ENCODE results near the gene MCAM. TPM values are rescaled to one million over a fixed set of nuclear protein-coding genes. Genes with fewer than 3 reads are reported as not detected.

MCAM gene
- total and polyA plus RNA-seq, 2 of the 8 experiments (the other 6 are each of a cell fraction or from before 2014, with no cell fraction given): 22.4 to 32.2 TPM

DNA sequence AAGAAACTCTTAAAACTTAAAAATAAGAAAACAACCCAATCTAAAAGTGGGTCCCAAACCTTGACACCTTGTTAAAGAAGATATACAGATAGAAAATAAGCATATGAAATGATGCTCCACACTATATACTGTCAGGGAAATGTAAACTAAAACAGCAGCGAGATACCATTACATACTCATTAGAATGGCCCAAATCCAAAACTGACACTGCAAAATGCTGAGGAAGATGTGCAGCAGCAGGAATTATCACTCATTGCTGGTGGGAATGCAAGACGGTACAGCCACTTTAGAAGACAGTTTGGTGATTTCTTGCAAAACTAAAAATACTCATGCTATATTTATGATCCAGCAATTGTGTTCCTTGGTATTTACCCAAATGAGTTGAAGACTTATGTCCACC is 12.4 kb upstream of the MCAM start:
- Histone ChIP-seq H2BK15ac (ENCODE audit: low read length) (no peak overlapping the region), H4K91ac (replicated peaks; ENCODE audit: insufficient read length, low read length) (no peak overlapping the region), H3K23me2 (ENCODE audit: low read depth, low read length) (no peaks in the 10 kb centered on the region), H4K8ac (ENCODE audit: extremely low read depth, insufficient read depth, low read length) (no peak overlapping the region), H3K36me3 (ENCODE audit: control insufficient read depth in 2 of 4, insufficient read depth in 4 of 4, low read length in 3 of 4) (no peaks in the 10 kb centered on the region), H2BK12ac (ENCODE audit: low read depth, low read length) (no peak overlapping the region), H3K79me1 (ENCODE audit: low read depth, low read length) (no peaks in the 10 kb centered on the region), H3K18ac (ENCODE audit: extremely low read depth, low read length) (no peak overlapping the region), H4K5ac (ENCODE audit: insufficient read length, low read depth, low read length) (no peak overlapping the region), H3K9ac (replicated peaks in 1 of 4; ENCODE audit: extremely low read depth in 1 of 4, low read depth in 3 of 4, low read length in 3 of 4) (no peak overlapping the region), H2BK120ac (replicated peaks; ENCODE audit: low read depth, low read length) (no peak overlapping the region), H3K56ac (replicated peaks; ENCODE audit: insufficient read length, low read depth, low read length) (no peak overlapping the region), H3K4me2 (ENCODE audit: insufficient read depth in 1 of 2, low read depth in 2 of 2, low read length in 2 of 2) (no peak overlapping the region), H3K4me1 (replicated peaks in 1 of 4; ENCODE audit: control insufficient read depth in 3 of 4, insufficient read depth in 4 of 4, low read length in 3 of 4) (no peaks in the 10 kb centered on the region; a peak in 1 of 7 replicates), H3K14ac (ENCODE audit: insufficient read length) (no peak overlapping the region), H2AFZ (ENCODE audit: low read length) (no peak overlapping the region), H3K9me3 (ENCODE audit: insufficient read depth in 2 of 2, low read depth in 1 of 2, low read length in 1 of 2) (no peaks in the 10 kb centered on the region), H2BK20ac (ENCODE audit: low read length) (no peak overlapping the region), H4K20me1 (replicated peaks in 1 of 2; ENCODE audit: control insufficient read depth in 1 of 2, insufficient read depth in 2 of 2, low read length in 2 of 2) (no peaks in the 10 kb centered on the region), H3K27me3 (replicated peaks in 1 of 4; ENCODE audit: control insufficient read depth in 3 of 4, extremely low read depth in 1 of 4, insufficient read depth in 3 of 4, low read length in 3 of 4) (no peaks in the 10 kb centered on the region), H3K27ac (ENCODE audit: low read depth, low read length) (no peak overlapping the region), H3K79me2 (ENCODE audit: control insufficient read depth in 1 of 2, insufficient read depth in 2 of 2, low read length in 2 of 2) (no peaks in the 10 kb centered on the region), H3K23ac (ENCODE audit: insufficient read length) (no peak overlapping the region), H2BK5ac (ENCODE audit: low read depth, low read length) (no peak overlapping the region), H2AK5ac (ENCODE audit: low read depth, low read length) (no peak overlapping the region), H3K4me3 (ENCODE audit: extremely low read depth in 1 of 4, insufficient read depth in 2 of 4, low read depth in 3 of 4, low read length in 4 of 4) (no peak overlapping the region), H3K4ac (replicated peaks; ENCODE audit: insufficient read length, low read depth, low read length) (no peak overlapping the region)
- CTCF ChIA-PET (ENCODE audit: partially characterized antibody): interaction anchor here (1.0 kb wide), 1 partner anchor 45 kb away, joined by 3 read pairs; no protein-coding TSS in a partner anchor
- no peak for TF ChIP-seq SIRT6 (IDR thresholded peaks at IDR 0.05; ENCODE audit: low read length)
- no peak for TF ChIP-seq TEAD4 (IDR thresholded peaks at IDR 0.05; ENCODE audit: low read depth, low read length)
- TF ChIP-seq, protein P1, sequence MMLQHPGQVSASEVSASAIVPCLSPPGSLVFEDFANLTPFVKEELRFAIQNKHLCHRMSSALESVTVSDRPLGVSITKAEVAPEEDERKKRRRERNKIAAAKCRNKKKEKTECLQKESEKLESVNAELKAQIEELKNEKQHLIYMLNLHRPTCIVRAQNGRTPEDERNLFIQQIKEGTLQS (IDR thresholded peaks at IDR 0.05; ENCODE audit: insufficient read depth, low read depth, low read length): no peak
- TF ChIP-seq POLR2AphosphoS5 (IDR thresholded peaks at IDR 0.05; ENCODE audit: low read depth, low read length): no peak
- no peak for TF ChIP-seq SAP30 (IDR thresholded peaks at IDR 0.05; ENCODE audit: insufficient read depth, insufficient replicate concordance, low read length)
- TF ChIP-seq BACH1 (IDR thresholded peaks at IDR 0.05; ENCODE audit: low read length): no peak
- no peak for TF ChIP-seq MAX (IDR thresholded peaks at IDR 0.05)
- TF ChIP-seq YY1 (IDR thresholded peaks at IDR 0.05; ENCODE audit: low read depth, low read length): no peak
- TF ChIP-seq RBBP5 (IDR thresholded peaks at IDR 0.05; ENCODE audit: borderline replicate concordance, low read depth, low read length): no peak
- TF ChIP-seq GABPA (IDR thresholded peaks at IDR 0.05; ENCODE audit: borderline replicate concordance, insufficient read depth, low read length): no peak
- no peak for TF ChIP-seq HDAC6 (IDR thresholded peaks at IDR 0.05; ENCODE audit: low read depth, low read length)
- TF ChIP-seq BRCA1 (IDR thresholded peaks at IDR 0.05; ENCODE audit: low read depth, low read length): no peak
- POLR2A ChIA-PET (ENCODE audit: partially characterized antibody): interaction anchor here (0.7 kb wide), 1 partner anchor 11 kb away, joined by 4 read pairs; no protein-coding TSS in a partner anchor
- no peak for DNase-seq (ENCODE audit: low read depth in 1 of 2, low spot score in 2 of 2)
- WGBS, 2 experiments (ENCODE audit: extremely low coverage in 1 of 2, insufficient coverage in 1 of 2, insufficient read length in 1 of 2, insufficient replicate concordance in 2 of 2, low coverage in 1 of 2, low lambda C conversion rate in 2 of 2, missing lambda C conversion rate in 1 of 2): 97% methylated on average over 2 of the region's 2 CpGs; no CpG with 5 or more reads in 1 of the 2 experiments
- FAIRE-seq: no peak
